Naive B cell (primary cell): ENCODE data around the gene AGO1. TPM values are rescaled to one million over a fixed set of nuclear protein-coding genes. Genes with fewer than 3 reads are reported as not detected.
"Not testable (repeated sequence)": the region's sequence is repeated elsewhere in the genome, so short reads cannot be mapped to it uniquely, and the experiment has no call there.

Source experiments
- ATAC-seq, 2 donors: fragments of 150-1000 bp; cut with Tn5 transposase; 2 replicates each; pipeline ENCODE4 v1.10.0; 2021; ENCODE audit warnings: low read depth in 2 of 2, mild to moderate bottlenecking in 2 of 2, moderate library complexity in 2 of 2
- DNase-seq: peaks from one replicate; pipeline ENCODE4 v3.0.0; 2022
- H3K27ac Mint-ChIP-seq, 6 donors: one replicate each; pipeline ENCODE4 v1.8.0; 2020 to 2022; ENCODE audit warnings: mild to moderate bottlenecking in 6 of 6, mixed read lengths in 6 of 6, moderate library complexity in 5 of 6, inconsistent platforms in 2 of 6
- H3K27me3 Mint-ChIP-seq, 3 donors: one replicate each; pipeline ENCODE4 v1.8.0; 2021 to 2022; ENCODE audit warnings: mixed read lengths in 3 of 3, mild to moderate bottlenecking in 1 of 3
- H3K36me3 Mint-ChIP-seq, 2 donors: one replicate each; pipeline ENCODE4 v1.8.0; 2020 to 2022; ENCODE audit warnings: mixed read lengths in 2 of 2, inconsistent platforms in 1 of 2, mild to moderate bottlenecking in 1 of 2
- H3K4me1 Mint-ChIP-seq, 3 donors: one replicate each; pipeline ENCODE4 v1.8.0; 2020 to 2022; ENCODE audit warnings: mixed read lengths in 3 of 3, inconsistent platforms in 1 of 3, mild to moderate bottlenecking in 1 of 3, moderate library complexity in 1 of 3
- H3K4me3 Mint-ChIP-seq, 8 donors: one replicate each; pipeline ENCODE4 v1.8.0; 2020 to 2022; ENCODE audit warnings: mild to moderate bottlenecking in 8 of 8, mixed read lengths in 8 of 8, moderate library complexity in 8 of 8, inconsistent platforms in 2 of 8
- H3K9me3 Mint-ChIP-seq, 7 donors: one replicate each; pipeline ENCODE4 v1.8.0; 2020 to 2022; ENCODE audit warnings: mixed read lengths in 7 of 7, mild to moderate bottlenecking in 5 of 7, inconsistent platforms in 2 of 7, moderate library complexity in 1 of 7
- polyA plus RNA-seq, 6 donors: library from polyadenylated mRNA; unstranded; fragments of 300-500 nt; fragmentation: Illumina TruSeq; gene quantifications; one replicate each; pipeline ENCODE4 v1.2.3, GENCODE V29; 2021; ENCODE audit warnings: low read depth in 6 of 6

The AGO1 gene
- polyA plus RNA-seq, 6 donors from 2014 or later: 3.1 to 12.6 (median 11.8) TPM

GRCh38 chr1:35932158-35932636 lies 49.2 kb downstream of the AGO1 start:
- H3K9me3 Mint-ChIP-seq: no peaks in the 10 kb centered on the region

GRCh38 chr1:35932941-35933340 lies 49.9 kb downstream of the AGO1 start:
- H3K9me3 Mint-ChIP-seq: no peaks in the 10 kb centered on the region
- peaks cover 19 to 23% (median 23%) of the 10 kb centered on the region in 3 donors for H3K4me1 Mint-ChIP-seq
- ATAC-seq: no peak
- no peaks in the 10 kb centered on the region for H3K36me3 Mint-ChIP-seq
- no peak for DNase-seq
- peak overlapping the region in 1 of 6 donors; percentile 76 for H3K27ac Mint-ChIP-seq
- H3K4me3 Mint-ChIP-seq: peak overlapping the region in 5 of 8 donors; percentile 25 to 92 (median 88)
- H3K27me3 Mint-ChIP-seq: no peaks in the 10 kb centered on the region

More at GRCh38 chr1:35932158-35932636, 49.2 kb downstream of the AGO1 start:
- ATAC-seq: no peak
- H3K27ac Mint-ChIP-seq: peak overlapping the region; percentile 29 to 97 (median 81)
- H3K4me3 Mint-ChIP-seq: peak overlapping the region; percentile 77 to 94 (median 90)
- no peaks in the 10 kb centered on the region for H3K27me3 Mint-ChIP-seq
- H3K4me1 Mint-ChIP-seq: peaks cover 19 to 23% (median 23%) of the 10 kb centered on the region in 3 donors
- no peak for DNase-seq
- no peaks in the 10 kb centered on the region for H3K36me3 Mint-ChIP-seq

GRCh38 chr1:35935442-35936388 lies 52.7 kb downstream of the AGO1 start:
- Mint-ChIP-seq H3K4me1 (peaks cover 14 to 20% (median 19%) of the 10 kb centered on the region in 3 donors), H3K36me3 (peaks cover 0 to 2% of the 10 kb centered on the region in 2 donors), H3K27ac (no peak overlapping the region), H3K9me3 (no peaks in the 10 kb centered on the region), H3K4me3 (no peak overlapping the region), H3K27me3 (no peaks in the 10 kb centered on the region)
- DNase-seq: no peak
- no peak for ATAC-seq

GRCh38 chr1:35936838-35937237 lies 53.8 kb downstream of the AGO1 start:
- no peaks in the 10 kb centered on the region for H3K27me3 Mint-ChIP-seq
- DNase-seq (no peak), ATAC-seq (no peak)
- H3K4me1 Mint-ChIP-seq: peaks cover 17 to 21% (median 19%) of the 10 kb centered on the region in 3 donors
- no peaks in the 10 kb centered on the region for H3K9me3 Mint-ChIP-seq
- H3K36me3 Mint-ChIP-seq: peaks cover 0 to 7% of the 10 kb centered on the region in 2 donors
- H3K4me3 Mint-ChIP-seq: peak overlapping the region in 1 of 8 donors; percentile 16
- H3K27ac Mint-ChIP-seq: no peak overlapping the region

- no peak for DNase-seq
- no peak for ATAC-seq
- peaks cover 0 to 7% of the 10 kb centered on the region in 2 donors for H3K36me3 Mint-ChIP-seq
- peaks cover 18 to 31% (median 22%) of the 10 kb centered on the region in 3 donors for H3K4me1 Mint-ChIP-seq
- H3K27ac Mint-ChIP-seq: no peak overlapping the region
- no peaks in the 10 kb centered on the region for H3K9me3 Mint-ChIP-seq
- H3K4me3 Mint-ChIP-seq: no peak overlapping the region
- H3K27me3 Mint-ChIP-seq: no peaks in the 10 kb centered on the region
Measured at GRCh38 chr1:35939484-35939883, 56.5 kb downstream of the AGO1 start.

GRCh38 chr1:35945327-35945726 lies 62.3 kb downstream of the AGO1 start:
- H3K9me3 Mint-ChIP-seq: no peaks in the 10 kb centered on the region
- H3K36me3 Mint-ChIP-seq: peaks cover 7 to 11% of the 10 kb centered on the region in 2 donors
- peaks cover 21 to 37% (median 31%) of the 10 kb centered on the region in 3 donors for H3K4me1 Mint-ChIP-seq
- ATAC-seq (no peak), DNase-seq (no peak)
- no peak overlapping the region for H3K4me3 Mint-ChIP-seq
- H3K27me3 Mint-ChIP-seq: no peaks in the 10 kb centered on the region
- no peak overlapping the region for H3K27ac Mint-ChIP-seq

GRCh38 chr1:35947547-35947946 lies 64.5 kb downstream of the AGO1 start:
- Mint-ChIP-seq H3K27ac (no peak overlapping the region), H3K9me3 (no peaks in the 10 kb centered on the region)

GRCh38 chr1:35958558-35958957 lies 75.5 kb downstream of the AGO1 start:
- Mint-ChIP-seq H3K4me1 (peaks cover 0 to 9% (median 5%) of the 10 kb centered on the region in 3 donors), H3K36me3 (peaks cover 0 to 2% of the 10 kb centered on the region in 2 donors), H3K9me3 (no peaks in the 10 kb centered on the region), H3K4me3 (no peak overlapping the region), H3K27me3 (no peaks in the 10 kb centered on the region), H3K27ac (no peak overlapping the region)
- ATAC-seq (no peak), DNase-seq (no peak)

More at GRCh38 chr1:35947547-35947946, 64.5 kb downstream of the AGO1 start:
- H3K27me3 Mint-ChIP-seq: no peaks in the 10 kb centered on the region
- ATAC-seq: no peak
- H3K4me1 Mint-ChIP-seq: peaks cover 10 to 26% (median 20%) of the 10 kb centered on the region in 3 donors
- H3K36me3 Mint-ChIP-seq: peaks cover 0 to 11% of the 10 kb centered on the region in 2 donors
- DNase-seq: no peak
- no peak overlapping the region for H3K4me3 Mint-ChIP-seq

GRCh38 chr1:35959304-35959703 lies 76.3 kb downstream of the AGO1 start:
- H3K4me3 Mint-ChIP-seq: no peak overlapping the region
- H3K4me1 Mint-ChIP-seq: peaks cover 0 to 9% (median 5%) of the 10 kb centered on the region in 3 donors
- DNase-seq (no peak), ATAC-seq (no peak)
- peaks cover 0 to 2% (median 0%) of the 10 kb centered on the region in 7 donors for H3K9me3 Mint-ChIP-seq
- H3K27ac Mint-ChIP-seq: no peak overlapping the region
- H3K36me3 Mint-ChIP-seq: peaks cover 0 to 5% of the 10 kb centered on the region in 2 donors
- H3K27me3 Mint-ChIP-seq: no peaks in the 10 kb centered on the region

- H3K4me1 Mint-ChIP-seq: no peaks in the 10 kb centered on the region
- H3K9me3 Mint-ChIP-seq: peaks cover 0 to 2% (median 0%) of the 10 kb centered on the region in 7 donors
- H3K27ac Mint-ChIP-seq: no peak overlapping the region
- peaks cover 0 to 8% of the 10 kb centered on the region in 2 donors for H3K36me3 Mint-ChIP-seq
- H3K4me3 Mint-ChIP-seq: no peak overlapping the region
- no peaks in the 10 kb centered on the region for H3K27me3 Mint-ChIP-seq
- DNase-seq: no peak
- no peak for ATAC-seq
Measured at GRCh38 chr1:35962952-35963351, 79.9 kb downstream of the AGO1 start.

- not testable (repeated sequence) for ATAC-seq, H3K9me3 Mint-ChIP-seq, H3K4me1 Mint-ChIP-seq, H3K4me3 Mint-ChIP-seq, H3K27me3 Mint-ChIP-seq, DNase-seq
- H3K27ac Mint-ChIP-seq: peak overlapping the region in 1 of 6 donors; percentile 57
- H3K36me3 Mint-ChIP-seq: peaks cover 11 to 18% of the 10 kb centered on the region in 2 donors
Measured at GRCh38 chr1:35964277-35964676, 81.3 kb downstream of the AGO1 start.

- no peak for ATAC-seq
- Mint-ChIP-seq H3K4me1 (no peaks in the 10 kb centered on the region), H3K9me3 (peaks cover 0 to 7% (median 0%) of the 10 kb centered on the region in 7 donors), H3K36me3 (peaks cover 11 to 18% of the 10 kb centered on the region in 2 donors), H3K27ac (peak overlapping the region in 1 of 6 donors; percentile 26), H3K27me3 (no peaks in the 10 kb centered on the region), H3K4me3 (no peak overlapping the region)
- DNase-seq: no peak
Measured at GRCh38 chr1:35968396-35968795, 85.4 kb downstream of the AGO1 start.

GRCh38 chr1:35971601-35972000 lies 88.6 kb downstream of the AGO1 start:
- peaks cover 0 to 10% (median 0%) of the 10 kb centered on the region in 7 donors for H3K9me3 Mint-ChIP-seq
- peaks cover 22 to 31% of the 10 kb centered on the region in 2 donors for H3K36me3 Mint-ChIP-seq
- peaks cover 0 to 14% (median 0%) of the 10 kb centered on the region in 3 donors for H3K4me1 Mint-ChIP-seq
- DNase-seq (no peak), ATAC-seq (no peak)
- no peak overlapping the region for H3K27ac Mint-ChIP-seq
- no peak overlapping the region for H3K4me3 Mint-ChIP-seq
- no peaks in the 10 kb centered on the region for H3K27me3 Mint-ChIP-seq
